ENCODE measurements around the gene EPOP. TPM values are rescaled to one million over a fixed set of nuclear protein-coding genes. Genes with fewer than 3 reads are reported as not detected.

The EPOP gene
- total and polyA plus RNA-seq, 2 of the 13 experiments (the other 11 are each of a cell fraction or from before 2014, with no cell fraction given) = 14.7 to 37.8 TPM

GRCh38 chr17:38674014-38674748 lies 576 bp downstream of the EPOP start (continued):
- TF ChIP-seq SYNCRIP (IDR thresholded peaks at IDR 0.05; ENCODE audit: insufficient read depth, low read depth, low read length) (no peak), ZNF644 (CRISPR knock-in tag; IDR thresholded peaks at IDR 0.05; ENCODE audit: low read depth) (no peak), SMAD1 (CRISPR knock-in tag; IDR thresholded peaks at IDR 0.05; ENCODE audit: borderline replicate concordance, low read depth) (no peak), ATF1 (CRISPR knock-in tag; IDR thresholded peaks at IDR 0.05) (no peak), MLXIP (CRISPR knock-in tag; IDR thresholded peaks at IDR 0.05; ENCODE audit: borderline replicate concordance) (no peak), TOPORS (CRISPR knock-in tag; IDR thresholded peaks at IDR 0.05) (no peak), DPF2 (CRISPR knock-in tag; IDR thresholded peaks at IDR 0.05; ENCODE audit: borderline replicate concordance, low read depth) (no peak), MXI1 (IDR thresholded peaks at IDR 0.05; ENCODE audit: borderline replicate concordance, low read depth, low read length) (no peak), AFF4 (CRISPR knock-in tag; IDR thresholded peaks at IDR 0.05) (no peak; the same call in 1 of the 2 replicates), HNRNPUL1 (IDR thresholded peaks at IDR 0.05; ENCODE audit: low read depth, low read length) (no peak), ZFP36 (IDR thresholded peaks at IDR 0.05; ENCODE audit: borderline replicate concordance, low read depth, low read length, partially characterized antibody) (no peak), ZNF234 (CRISPR knock-in tag; conservative IDR thresholded peaks at IDR 0.05) (0 out of 2 replicates have a peak, but pooled peaks have one; percentile 72), ZIK1 (CRISPR knock-in tag; IDR thresholded peaks at IDR 0.05; ENCODE audit: borderline replicate concordance, low read depth) (0 out of 2 replicates have a peak, but pooled peaks have one; percentile 22), ZNF607 (CRISPR knock-in tag; IDR thresholded peaks at IDR 0.05; ENCODE audit: borderline replicate concordance) (no peak; the same call in 1 of the 2 replicates), KDM5A (IDR thresholded peaks at IDR 0.05; ENCODE audit: borderline replicate concordance, low read length) (no peak), BCLAF1 (IDR thresholded peaks at IDR 0.05) (no peak), ZNF335 (CRISPR knock-in tag; IDR thresholded peaks at IDR 0.05) (no peak), IKZF1 (IDR thresholded peaks at IDR 0.05) (no peak), ZNF879 (CRISPR knock-in tag; IDR thresholded peaks at IDR 0.05) (0 out of 2 replicates have a peak, but pooled peaks have one; percentile 58)
